RPMI8226 (cell line): ENCODE results near the gene TASOR2.

Experiments
- DNase-seq: peaks from one replicate; pipeline ENCODE4 v3.0.0-alpha.2; 2015

Gene TASOR2

DNA sequence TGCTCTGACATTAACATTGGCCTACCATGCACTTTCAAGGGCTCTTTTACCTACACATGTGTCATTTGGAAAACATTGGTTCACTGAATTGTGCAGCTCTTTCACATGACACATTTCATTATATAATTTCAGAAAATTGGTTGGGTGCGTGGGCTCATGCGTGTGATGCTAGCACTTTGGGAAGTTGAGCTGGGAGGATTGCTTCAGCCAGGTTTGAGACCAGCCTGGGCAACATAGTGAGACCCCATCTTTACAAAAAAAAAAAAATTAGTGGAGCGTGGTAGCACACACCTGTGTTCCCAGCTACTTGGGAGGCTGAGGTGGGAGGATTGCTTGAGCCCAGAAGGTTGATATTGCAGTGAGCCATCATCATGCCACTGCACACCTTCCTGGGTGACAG lies 3.9 kb downstream of the TASOR2 start:
- DNase-seq, result no peak

DNA sequence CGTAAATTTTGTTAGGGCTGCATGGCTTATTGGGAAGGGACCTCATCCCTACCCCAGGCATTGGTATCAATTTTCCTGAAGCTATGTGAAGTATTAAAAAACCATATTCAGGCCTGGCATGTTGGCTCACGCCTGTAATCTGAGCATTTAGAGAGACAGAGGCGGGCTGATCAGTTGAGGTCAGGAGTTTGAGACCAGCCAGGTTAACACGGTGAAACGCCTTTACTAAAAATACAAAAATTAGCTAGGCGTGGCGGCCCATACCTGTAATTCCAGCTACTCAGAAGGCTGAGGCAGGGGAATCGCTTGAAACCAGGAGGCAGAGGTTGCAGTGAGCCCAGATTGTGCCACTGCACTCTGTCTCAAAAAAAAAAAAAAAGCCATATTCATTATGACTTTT lies 7.1 kb downstream of the TASOR2 start:
- DNase-seq, result no peak

DNA sequence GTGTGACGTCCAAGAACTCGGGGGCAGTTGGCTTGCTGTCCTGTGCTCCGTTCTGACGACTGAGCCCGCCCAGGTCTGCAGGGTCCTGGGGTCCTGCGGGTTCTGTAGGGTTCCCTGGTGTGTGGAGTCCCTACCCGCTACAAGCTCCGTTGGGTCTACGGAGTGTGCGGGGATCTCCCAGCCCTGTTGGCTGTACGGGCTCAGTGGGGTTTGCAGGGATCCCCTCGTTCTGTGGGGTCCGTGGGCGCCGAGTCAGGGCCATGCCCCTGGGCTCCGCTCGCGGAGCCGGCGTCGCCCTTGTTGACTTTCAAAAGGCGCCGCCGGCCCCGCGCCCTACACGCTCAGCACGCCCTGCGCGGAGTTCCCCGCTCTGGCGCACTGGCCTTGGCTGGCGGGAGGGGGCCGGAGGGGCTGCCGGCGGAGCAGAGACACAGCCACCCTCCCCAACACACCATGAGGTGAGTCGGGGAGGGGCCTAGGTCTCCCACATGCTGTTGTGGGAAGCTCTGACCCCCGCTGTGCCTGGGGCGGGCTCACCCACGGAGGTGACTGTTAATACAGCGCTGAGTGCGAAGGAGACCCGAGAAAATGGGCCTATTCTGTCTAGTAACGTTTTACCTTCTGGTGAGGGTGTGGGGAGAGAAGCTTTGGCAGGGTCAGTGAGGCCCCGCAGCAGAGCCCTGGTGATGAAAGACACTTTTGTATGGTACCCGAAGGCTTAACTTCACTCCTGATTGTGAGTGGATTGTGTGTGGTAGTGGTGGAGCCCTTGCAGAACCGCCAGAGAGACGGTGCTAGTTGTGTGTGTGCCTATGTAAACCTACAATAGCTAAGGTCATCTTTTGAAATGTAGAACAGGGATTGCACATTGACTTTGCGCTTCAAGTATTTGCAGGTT lies 8.1 kb downstream of the TASOR2 start:
- DNase-seq, result no peak

DNA sequence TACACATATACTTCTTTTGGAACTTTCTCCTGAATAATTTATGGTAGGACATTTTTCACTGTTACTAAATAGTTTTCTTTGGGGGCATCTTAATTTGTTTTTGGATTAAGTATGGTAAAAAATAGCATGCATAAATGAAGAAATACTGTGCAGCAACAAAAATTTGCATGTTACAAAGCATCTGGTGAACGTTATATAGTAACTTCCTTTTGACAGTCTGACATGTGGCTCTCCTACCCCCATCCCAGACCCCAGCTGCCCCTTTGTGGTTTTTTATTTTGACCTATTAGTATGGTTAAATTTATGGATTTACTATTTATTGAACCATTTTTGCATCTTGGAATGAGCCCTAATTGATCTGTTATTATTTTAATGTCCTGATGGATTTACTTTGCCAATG lies 9.9 kb downstream of the TASOR2 start:
- no peak for DNase-seq

GRCh38 chr10:5697342-5697741 lies 12.7 kb downstream of the TASOR2 start:
- no peak for DNase-seq

DNA sequence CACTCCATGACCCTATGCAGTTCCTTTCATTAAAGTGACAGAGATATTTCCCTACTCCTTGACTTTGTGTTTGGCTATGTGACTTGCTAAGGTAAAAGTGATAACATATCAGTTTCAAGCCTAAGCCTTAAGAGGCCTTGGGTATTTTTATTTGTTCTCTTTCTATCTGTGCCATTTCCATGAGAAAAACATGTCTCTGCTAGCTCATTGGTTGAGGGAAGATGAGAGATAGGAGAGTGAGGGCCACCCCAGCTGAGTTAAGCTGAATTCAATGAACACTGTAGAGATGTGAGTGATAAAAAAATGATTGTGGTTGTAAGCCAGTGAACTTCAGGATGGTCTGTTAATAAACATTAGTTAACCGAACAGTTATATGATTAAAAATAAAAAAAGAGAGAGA lies 13.4 kb downstream of the TASOR2 start:
- DNase-seq, result no peak

- DNase-seq, result no peak
Observed at GRCh38 chr10:5708356-5708755, 23.7 kb downstream of the TASOR2 start.

DNA sequence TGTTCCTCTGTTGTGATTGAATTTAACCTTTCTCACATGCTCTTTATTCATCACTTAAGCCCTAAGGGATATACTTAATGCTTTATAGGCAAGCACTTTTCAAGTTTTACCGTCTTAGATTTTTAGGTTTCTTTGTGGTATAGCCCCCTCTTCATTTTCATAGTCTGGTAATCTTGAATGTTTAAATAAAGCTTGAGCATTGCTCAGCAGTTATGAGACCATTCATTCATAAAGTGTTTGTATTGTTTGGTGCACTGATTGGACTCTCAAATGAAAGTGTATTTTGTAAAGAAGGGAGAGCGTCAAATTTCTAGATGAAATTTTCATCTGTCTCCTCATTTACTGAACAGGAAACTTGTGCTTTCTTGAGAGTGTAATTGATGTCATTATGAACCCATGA lies 25.2 kb downstream of the TASOR2 start:
- no peak for DNase-seq

GRCh38 chr10:5710859-5711258 lies 26.2 kb downstream of the TASOR2 start:
- no peak for DNase-seq

DNA sequence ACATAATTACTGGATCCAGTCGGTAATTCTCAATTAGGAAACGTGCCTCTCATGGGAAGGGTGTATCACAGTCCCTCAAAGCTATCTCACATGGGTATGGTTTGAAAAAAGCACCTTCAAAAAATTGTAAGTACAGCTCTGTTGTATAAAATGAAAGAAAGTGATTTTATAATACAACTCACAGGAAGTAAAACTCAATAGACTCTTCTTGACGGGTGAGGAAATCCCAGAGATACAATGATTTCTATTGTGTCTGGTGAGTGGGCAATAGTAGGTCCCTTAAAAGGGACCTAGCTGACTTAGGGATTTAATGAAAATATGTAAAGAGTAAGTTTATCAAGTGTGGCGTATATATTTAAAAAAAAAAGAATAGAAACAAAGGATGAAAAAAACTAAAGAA lies 27.0 kb downstream of the TASOR2 start:
- no peak for DNase-seq

DNA sequence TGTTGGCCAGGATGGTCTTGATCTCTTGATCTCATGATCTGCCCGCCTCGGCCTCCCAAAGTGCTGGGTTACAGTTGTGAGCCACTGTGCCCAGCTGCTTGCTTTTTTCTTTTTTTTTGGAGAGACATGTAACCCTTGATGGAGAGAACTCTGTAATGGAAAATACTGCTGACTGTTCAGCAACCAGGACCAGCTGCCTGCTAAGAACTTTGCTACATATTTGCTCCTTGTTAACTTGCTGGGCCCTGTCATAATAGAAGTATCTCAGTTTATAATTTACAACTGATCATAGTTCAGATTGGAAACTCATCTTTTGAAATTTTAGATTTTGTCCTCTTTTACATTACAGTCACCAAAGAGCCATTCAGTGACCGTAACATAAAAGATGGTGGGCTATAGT lies 34.9 kb downstream of the TASOR2 start:
- no peak for DNase-seq

GRCh38 chr10:5720182-5720581 lies 35.5 kb downstream of the TASOR2 start:
- DNase-seq, result no peak

GRCh38 chr10:5723692-5724091 lies 39.1 kb downstream of the TASOR2 start:
- no peak for DNase-seq

DNA sequence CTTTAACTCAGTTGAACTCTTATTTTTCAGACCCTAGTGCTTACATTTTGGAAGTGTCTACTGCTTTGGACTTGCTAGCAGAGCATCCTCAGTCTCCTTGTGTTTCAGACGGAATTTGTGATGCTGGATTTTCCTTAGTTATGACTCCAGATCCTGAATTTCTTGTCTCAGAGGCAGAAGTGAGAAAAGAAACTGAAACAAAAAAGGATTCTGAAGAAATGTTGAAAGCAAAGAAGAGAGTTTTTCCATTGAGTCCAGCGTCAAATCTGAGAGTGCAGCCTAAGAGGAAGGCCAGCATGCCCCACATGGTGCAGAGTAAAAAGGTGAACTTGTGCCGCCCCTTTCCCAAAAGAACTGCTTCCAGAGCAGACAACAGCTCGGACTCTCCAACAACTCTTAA lies 46.1 kb downstream of the TASOR2 start:
- no peak for DNase-seq

DNA sequence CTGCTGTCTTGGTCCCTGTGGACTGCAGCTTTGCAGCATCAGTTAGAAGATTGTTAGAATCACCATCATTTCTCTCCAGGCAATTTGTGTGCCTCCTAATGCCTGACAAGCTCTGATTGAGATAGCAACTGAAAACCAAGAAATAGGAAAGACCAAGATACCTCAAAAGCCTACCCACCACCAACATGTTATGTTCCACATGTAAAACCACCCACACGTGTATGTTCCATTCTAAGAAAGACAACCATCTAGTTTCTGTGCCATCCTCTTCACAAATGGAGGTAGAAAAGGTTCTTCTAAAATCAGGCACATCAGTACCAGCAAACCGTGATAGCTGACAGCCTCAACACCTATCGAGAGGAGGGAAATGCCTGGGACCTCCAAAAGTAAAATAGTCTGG lies 46.9 kb downstream of the TASOR2 start:
- no peak for DNase-seq

- no peak for DNase-seq
Observed at GRCh38 chr10:5732141-5732540, 47.5 kb downstream of the TASOR2 start.
